Esophagus squamous epithelium (tissue), 5 donors: ENCODE data around the gene ASAH2. TPM values are rescaled to one million over a fixed set of nuclear protein-coding genes. Genes with fewer than 3 reads are reported as not detected.
"Not testable (repeated sequence)": the region's sequence is repeated elsewhere in the genome, so short reads cannot be mapped to it uniquely, and the experiment has no call there.

Source experiments
- DNase-seq: peaks from one replicate; lab custom pipeline; 2025; lab: John Stamatoyannopoulos, UW
- H3K27ac ChIP-seq, 4 donors: fragments of 200-600 bp; sonication (generic); one replicate each; pipeline ENCODE4 v1.5.1; 2016 to 2019; ENCODE audit warnings: mild to moderate bottlenecking in 1 of 4
- H3K27me3 ChIP-seq, 4 donors: fragments of 200-600 bp; sonication (generic); 1 replicate in 3 of 4; 2 replicates in 1 of 4; pipeline versions ENCODE4 v1.5.1 to v1.6.0; 2017 to 2021; ENCODE audit warnings: antibody characterized with exemption in 1 of 4
- H3K36me3 ChIP-seq, 3 donors: fragments of 200-600 bp; sonication (generic); one replicate each; pipeline ENCODE4 v1.5.1; 2016 to 2019
- H3K4me1 ChIP-seq, 3 donors: fragments of 200-600 bp; sonication (generic); one replicate each; pipeline ENCODE4 v1.5.1; 2017 to 2019
- H3K4me3 ChIP-seq, 4 donors: fragments of 200-600 bp; sonication (generic); 1 replicate in 3 of 4; 2 replicates in 1 of 4; pipeline ENCODE4 v1.5.1; 2016 to 2019; ENCODE audit warnings: mild to moderate bottlenecking in 2 of 4, moderate library complexity in 1 of 4
- H3K9me3 ChIP-seq, 3 donors: fragments of 200-600 bp; sonication (generic); one replicate each; pipeline ENCODE4 v1.5.1; 2016 to 2019
- CTCF ChIP-seq, 6 experiments: fragments of 450-650 bp in 4 of 6; fragments of 200-600 bp in 2 of 6; sonication (generic) in 2 of 6; IDR thresholded peaks; one replicate each; pipeline ENCODE4 v1.5.1; 2016 to 2019; ENCODE audit warnings: antibody characterized with exemption in 6 of 6, mild to moderate bottlenecking in 4 of 6, moderate library complexity in 4 of 6
- POLR2A ChIP-seq, 4 donors: fragments of 450-650 bp; IDR thresholded peaks; one replicate each; pipeline ENCODE4 v1.6.1; 2017; ENCODE audit warnings: antibody characterized with exemption in 4 of 4, mild to moderate bottlenecking in 4 of 4, moderate library complexity in 3 of 4
- WGBS, 2 donors: methylation state at CpG; one replicate each; pipeline ENCODE4 v1.1.5; 2018; 5-methylcytosine and 5-hydroxymethylcytosine counted together
- intact Hi-C: fragments of 100-400 bp; cut with DNase I; formaldehyde crosslinking; loops from one replicate; pipeline ENCODE4 v1.15.0; 2022
- total RNA-seq, 4 donors: library from RNA; depleted of rRNA; stranded (reverse); fragments of >200 nt; gene quantifications; one replicate each; pipeline ENCODE4 v1.1.0, GENCODE V29; 2016
- donor health status: DM: yes; HTN: yes; CAD: no.

ASAH2 gene
- total RNA-seq, 4 donors from 2014 or later: 0.32 to 5.9 (median 0.54) TPM

GRCh38 chr10:50271564-50272250, 20.4 kb upstream of the ASAH2 start:
- Histone ChIP-seq H3K36me3 (no peaks in the 10 kb centered on the region), H3K27me3 (peaks cover 0 to 9% (median 0%) of the 10 kb centered on the region in 4 donors), H3K9me3 (no peaks in the 10 kb centered on the region), H3K4me1 (no peaks in the 10 kb centered on the region), H3K4me3 (no peak overlapping the region), H3K27ac (no peak overlapping the region)
- 76 to 89% methylated on average over 3 of the region's 3 CpGs for whole genome bisulfite sequencing, 2 donors
- DNase-seq: no peak
- intact Hi-C loops: no loop called here
- TF ChIP-seq CTCF (IDR thresholded peaks at IDR 0.05) (no peak), POLR2A (IDR thresholded peaks at IDR 0.05) (no peak)

GRCh38 chr10:50267877-50268276, 16.6 kb upstream of the ASAH2 start:
- H3K4me1 ChIP-seq, H3K27ac ChIP-seq, H3K9me3 ChIP-seq, H3K27me3 ChIP-seq, DNase-seq, H3K36me3 ChIP-seq, H3K4me3 ChIP-seq, intact Hi-C loops: not testable (repeated sequence)
- WGBS, 2 donors: 73 to 75% methylated on average over 3 of the region's 3 CpGs

GRCh38 chr10:50262625-50263024, 11.3 kb upstream of the ASAH2 start:
- H3K27me3 ChIP-seq, intact Hi-C loops, DNase-seq, H3K4me3 ChIP-seq, H3K36me3 ChIP-seq, H3K9me3 ChIP-seq, H3K27ac ChIP-seq: not testable (repeated sequence)
- 70 to 80% methylated on average over 2 of the region's 10 CpGs for WGBS, 2 donors
- H3K4me1 ChIP-seq: peaks cover 0 to 13% (median 0%) of the 10 kb centered on the region in 3 donors

GRCh38 chr10:50260791-50261281, 9.5 kb upstream of the ASAH2 start:
- H3K4me3 ChIP-seq: no peak overlapping the region
- peak overlapping the region in 1 of 4 donors; percentile 5 for H3K27ac ChIP-seq
- H3K4me1 ChIP-seq: peaks cover 0 to 13% (median 0%) of the 10 kb centered on the region in 3 donors
- peaks cover 0 to 3% (median 0%) of the 10 kb centered on the region in 4 donors for H3K27me3 ChIP-seq
- no peaks in the 10 kb centered on the region for H3K36me3 ChIP-seq
- H3K9me3 ChIP-seq: no peaks in the 10 kb centered on the region
- TF ChIP-seq POLR2A (IDR thresholded peaks at IDR 0.05) (no peak), CTCF (IDR thresholded peaks at IDR 0.05) (no peak)
- 16 to 22% methylated on average over 2 of the region's 2 CpGs for WGBS, 2 donors
- intact Hi-C loops: no loop called here
- no peak for DNase-seq

- no peak overlapping the region for H3K4me3 ChIP-seq
- TF ChIP-seq POLR2A (IDR thresholded peaks at IDR 0.05) (no peak), CTCF (IDR thresholded peaks at IDR 0.05) (no peak)
- no peak overlapping the region for H3K27ac ChIP-seq
- H3K4me1 ChIP-seq: no peaks in the 10 kb centered on the region
- intact Hi-C loops: no loop called here
- H3K27me3 ChIP-seq: no peaks in the 10 kb centered on the region
- no peak for DNase-seq
- 45 to 67% methylated on average over 2 of the region's 2 CpGs for WGBS, 2 donors
- H3K36me3 ChIP-seq: no peaks in the 10 kb centered on the region
- H3K9me3 ChIP-seq: no peaks in the 10 kb centered on the region
These were observed 3.2 kb upstream of the ASAH2 start for GRCh38 chr10:50254479-50254878.

GRCh38 chr10:50250096-50250854, 1.0 kb downstream of the ASAH2 start:
- Histone ChIP-seq H3K27ac (no peak overlapping the region), H3K4me1 (no peaks in the 10 kb centered on the region), H3K4me3 (no peak overlapping the region), H3K36me3 (no peaks in the 10 kb centered on the region), H3K9me3 (no peaks in the 10 kb centered on the region), H3K27me3 (no peaks in the 10 kb centered on the region)
- DNase-seq: no peak
- intact Hi-C loops: no loop called here
- TF ChIP-seq CTCF (IDR thresholded peaks at IDR 0.05) (no peak), POLR2A (IDR thresholded peaks at IDR 0.05) (no peak)
- WGBS, 2 donors: 77 to 80% methylated on average over 2 of the region's 2 CpGs
